K562 (cell line): ENCODE results near the gene HTR1D. TPM values are rescaled to one million over a fixed set of nuclear protein-coding genes. Genes with fewer than 3 reads are reported as not detected.
A peak's percentile ranks its signal among the peaks of the same experiment; 100 is the strongest.

ENCODE experiments used
- ATAC-seq: fragments of 200-7000 bp; cut with Tn5 transposase; 3 replicates; pipeline ENCODE4 v1.9.1; 2020; ENCODE audit warnings: moderate library complexity
- BruUV-seq: library from RNA; stranded (reverse); fragments of 400-500 nt; replicated peaks from 2 replicates; lab custom pipeline; 2021; lab: Mats Ljungman, UMichigan
- CTCF ChIA-PET: fragments of 300-600 bp; formaldehyde crosslinking; extraction: SDS; loops from one replicate; lab custom pipeline; 2021; ENCODE audit warnings: low intra/inter-chr PET ratio; lab: Yijun Ruan, JAX
- POLR2A ChIA-PET: fragments of 300-600, 350-650 bp; sonication (Branson Sonifier 250); formaldehyde crosslinking; extraction: SDS; loops from one replicate; lab custom pipeline; 2021; ENCODE audit warnings: antibody characterized with exemption, inconsistent platforms; lab: Yijun Ruan, JAX
- DNase-seq, 4 experiments: peaks; one replicate each; pipeline versions ENCODE4 v3.0.0 to v3.0.0-alpha.2; 2011 to 2018; ENCODE audit warnings: low spot score in 3 of 4, mixed read lengths in 3 of 4; ENCODE audit errors: extremely low read depth in 1 of 4
- FAIRE-seq: peaks from 2 replicates; lab custom pipeline; 2011; peaks lifted over from hg19 to GRCh38; lab: Jason Lieb, UNC
- H2AFZ ChIP-seq: 2 replicates; pipeline ENCODE4 v1.6.0; 2011; ENCODE audit warnings: low read depth, low read length, control low read depth, inconsistent platforms
- H3K27ac ChIP-seq: fragments of 200-600 bp; 3 replicates; pipeline ENCODE4 v1.8.0; 2011; ENCODE audit warnings: low read depth, mild to moderate bottlenecking, control low read depth, inconsistent platforms, low read length, moderate library complexity, mixed read lengths; ENCODE audit errors: extremely low read depth
- H3K27me3 ChIP-seq, 2 experiments: fragments of 300-600 bp in 1 of 2; 2 replicates in 1 of 2; 3 replicates in 1 of 2; pipeline versions ENCODE4 v1.6.0 to v1.8.0; 2011; ENCODE audit warnings: inconsistent platforms in 2 of 2, low read length in 2 of 2, mild to moderate bottlenecking in 1 of 2, mixed read lengths in 1 of 2, moderate library complexity in 1 of 2; ENCODE audit not compliant: control insufficient read depth in 2 of 2, insufficient read depth in 2 of 2
- H3K36me3 ChIP-seq: fragments of 300-600 bp; 3 replicates; pipeline ENCODE4 v1.8.0; 2011; ENCODE audit warnings: mild to moderate bottlenecking, low read length, inconsistent platforms; ENCODE audit not compliant: control insufficient read depth, insufficient read depth
- H3K4me1 ChIP-seq, 2 experiments: fragments of 200-600 bp in 1 of 2; replicated peaks in 1 of 2; 2 replicates in 1 of 2; 3 replicates in 1 of 2; pipeline versions ENCODE4 v1.5.1 to v1.8.0; 2011; ENCODE audit warnings: inconsistent platforms in 2 of 2, low read length in 2 of 2, mild to moderate bottlenecking in 1 of 2, mixed read lengths in 1 of 2, moderate library complexity in 1 of 2; ENCODE audit not compliant: control insufficient read depth in 2 of 2, insufficient read depth in 2 of 2
- H3K4me2 ChIP-seq: 2 replicates; pipeline ENCODE4 v1.6.1; 2011; ENCODE audit warnings: low read length, control low read depth, inconsistent platforms, mixed read lengths; ENCODE audit not compliant: insufficient read depth
- H3K4me3 ChIP-seq: fragments of 200-600 bp; sonication (generic), shearing (Covaris generic); 2 replicates; pipeline ENCODE4 v1.5.1; 2016; ENCODE audit warnings: control low read depth, inconsistent platforms
- H3K79me2 ChIP-seq: fragments of 200-600 bp; 3 replicates; pipeline ENCODE4 v1.8.0; 2011; ENCODE audit warnings: low read length, inconsistent platforms; ENCODE audit not compliant: control insufficient read depth, insufficient read depth
- H3K9ac ChIP-seq, 2 experiments: 2 replicates each; pipeline versions ENCODE4 v1.6.0 to v1.6.1; 2011; ENCODE audit warnings: low read depth in 2 of 2, low read length in 2 of 2, control low read depth in 1 of 2, inconsistent platforms in 1 of 2, mild to moderate bottlenecking in 1 of 2, mixed read lengths in 1 of 2; ENCODE audit not compliant: insufficient read depth in 1 of 2
- H3K9me1 ChIP-seq: one replicate; pipeline ENCODE4 v1.6.0; 2011; ENCODE audit warnings: inconsistent platforms, mild to moderate bottlenecking, low read length, moderate library complexity; ENCODE audit not compliant: control insufficient read depth, insufficient read depth
- H3K9me3 ChIP-seq: replicated peaks from 2 replicates; pipeline ENCODE4 v1.5.1; 2011; ENCODE audit warnings: low read depth, low read length, inconsistent platforms; ENCODE audit not compliant: control insufficient read depth, insufficient read depth
- H4K20me1 ChIP-seq: replicated peaks from 2 replicates; pipeline ENCODE4 v1.6.1; 2011; ENCODE audit warnings: low read length, inconsistent platforms, mixed read lengths; ENCODE audit not compliant: control insufficient read depth, insufficient read depth
- BCOR ChIP-seq: fragments of 450-650 bp; IDR thresholded peaks from 2 replicates; pipeline ENCODE4 v1.6.1; 2016
- BDP1 ChIP-seq: IDR thresholded peaks from 3 replicates; pipeline ENCODE4 v1.6.1; 2011; ENCODE audit not compliant: insufficient read length, insufficient read depth
- JUND ChIP-seq, 2 experiments: IDR thresholded peaks; 2 replicates in 1 of 2; 3 replicates in 1 of 2; pipeline ENCODE4 v1.6.1; 2011; ENCODE audit warnings: borderline replicate concordance in 2 of 2, low read depth in 2 of 2, low read length in 2 of 2, improper control_type of control experiment in 1 of 2, missing biosample characterization in 1 of 2, missing genetic modification characterization in 1 of 2, missing genetic modification reagents in 1 of 2
- KDM1A ChIP-seq, 2 experiments: fragments of 450-650 bp; IDR thresholded peaks; 2 replicates each; pipeline ENCODE4 v1.6.1; 2016; ENCODE audit warnings: mild to moderate bottlenecking in 2 of 2
- NFXL1 ChIP-seq: fragments of 450-650 bp; formaldehyde crosslinking; IDR thresholded peaks from 2 replicates; pipeline ENCODE4 v1.4.0; 2021; ENCODE audit warnings: mild to moderate bottlenecking
- RBM25 ChIP-seq: fragments of 200-400 bp; formaldehyde crosslinking; IDR thresholded peaks from 2 replicates; pipeline ENCODE4 v1.6.1; 2018; ENCODE audit warnings: low read length, low read depth, moderate library complexity; ENCODE audit not compliant: severe bottlenecking
- SMARCA5 ChIP-seq: fragments of 450-650 bp; IDR thresholded peaks from 2 replicates; pipeline ENCODE4 v1.6.1; 2016
- ZC3H4 ChIP-seq: sonication (generic); formaldehyde crosslinking; IDR thresholded peaks from 2 replicates; pipeline ENCODE4 v1.9.0; 2021; ENCODE audit warnings: missing genetic modification reagents, borderline replicate concordance
- ZKSCAN1 ChIP-seq: fragments of 150-350 bp; IDR thresholded peaks from 2 replicates; pipeline ENCODE4 v1.6.1; 2016; ENCODE audit warnings: low read depth, low read length
- WGBS: fragments of 100-300 bp; shearing (Covaris generic); methylation state at CpG from one replicate; pipeline ENCODE4 v1.1.6; 2016; ENCODE audit warnings: low coverage, mixed read lengths; ENCODE audit not compliant: insufficient coverage; ENCODE audit errors: missing lambda C conversion rate; 5-methylcytosine and 5-hydroxymethylcytosine counted together
- in situ Hi-C: fragments of 300-500 bp; cut with MboI; formaldehyde crosslinking; loops from 4 replicates; pipeline ENCODE4 v1.15.0; 2018; ENCODE audit warnings: inconsistent platforms, mixed read lengths
- intact Hi-C: fragments of 100-400 bp; cut with micrococcal nuclease; formaldehyde crosslinking; loops from 2 replicates; pipeline ENCODE4 v1.14.2; 2022
- polyA plus RNA-seq, 8 experiments: library from polyadenylated mRNA; depleted of rRNA in 4 of 8; stranded (reverse) in 5 of 8; unstranded in 3 of 8; fragments of >200 nt; fragmentation: Nextera tagmentation in 2 of 8; fragmentation: Illumina TruSeq in 1 of 8; extraction: Ambion mirVana in 2 of 8; extraction: Trizol in 1 of 8; gene quantifications; 2 replicates each; pipeline versions ENCODE4 v1.2.1 to v1.2.3, GENCODE V29; 2011 to 2014; ENCODE audit warnings: inconsistent platforms in 1 of 8, missing spikeins in 1 of 8
- total RNA-seq, 7 experiments: library from RNA; depleted of rRNA in 6 of 7; stranded (reverse); fragments of >200 nt in 6 of 7; fragmentation: Illumina TruSeq in 2 of 7; extraction: Trizol in 2 of 7; gene quantifications; 2 replicates each; pipeline versions ENCODE4 v1.2.1 to v1.2.3, GENCODE V29; 2011 to 2021; ENCODE audit warnings: low replicate concordance in 1 of 7
- TF ChIP-seq, protein P1 (sequence below): fragments of 450-650 bp; formaldehyde crosslinking; IDR thresholded peaks from 2 replicates; pipeline ENCODE4 v1.4.0; 2022; ENCODE audit warnings: missing genetic modification characterization
- TF ChIP-seq, protein P2 (sequence below), 2 experiments: fragments of 450-650 bp in 1 of 2; sonication (generic) in 1 of 2; formaldehyde crosslinking in 1 of 2; IDR thresholded peaks in 1 of 2; conservative IDR thresholded peaks in 1 of 2; 2 replicates each; pipeline versions ENCODE4 v1.6.1 to v1.8.1; 2016 to 2023; ENCODE audit warnings: mild to moderate bottlenecking in 2 of 2, moderate library complexity in 2 of 2, inconsistent platforms in 1 of 2, missing genetic modification reagents in 1 of 2

Gene HTR1D
- total and polyA plus RNA-seq, 9 of the 15 experiments (the other 6 are each of a cell fraction or from before 2014, with no cell fraction given): 0.03 to 0.09 (median 0.04) TPM; not detected in 4

DNA sequence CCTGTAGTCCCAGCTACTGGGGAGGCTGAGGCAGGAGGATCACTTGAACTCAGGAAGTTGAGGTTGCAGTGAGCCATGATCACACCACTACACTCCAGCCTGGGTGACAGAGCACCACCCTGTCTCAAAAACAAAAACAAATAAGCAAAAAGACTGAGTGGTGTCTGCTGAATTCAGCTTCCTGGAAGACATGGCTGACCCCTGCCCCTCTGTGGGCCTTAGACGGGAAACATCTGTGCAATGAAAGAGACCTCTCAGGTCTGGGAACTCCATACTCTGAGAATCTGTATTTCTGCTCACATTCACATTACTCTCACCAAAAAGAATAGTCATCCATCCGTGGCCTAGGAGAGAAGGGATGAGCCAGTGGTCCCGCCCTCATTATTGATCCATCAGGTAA lies 2.0 kb downstream of the HTR1D start:
- no peak for ATAC-seq
- CTCF ChIA-PET: no interaction called here
- intact Hi-C loops: loop anchor here (5.0 to 10.0 kb wide), 3 partner anchors 62 to 320 kb away; partner anchors contain the start of gene E2F2
- Histone ChIP-seq H4K20me1 (0 out of 2 replicates have a peak, but pooled peaks cover 9% of the 10 kb centered on the region), H3K79me2 (no peaks in the 10 kb centered on the region), H3K27me3 (peaks cover 30 to 58% of the 10 kb centered on the region in 2 experiments), H3K9me3 (no peaks in the 10 kb centered on the region), H3K4me1 (peaks cover 0 to 13% of the 10 kb centered on the region in 2 experiments; a peak in 4 of 5 replicates), H3K4me2 (no peak overlapping the region), H2AFZ (no peak overlapping the region), H3K27ac (no peak overlapping the region), H3K9ac (no peak overlapping the region), H3K36me3 (no peaks in the 10 kb centered on the region), H3K4me3 (no peak overlapping the region), H3K9me1 (no peaks in the 10 kb centered on the region)
- in situ Hi-C loops: loop anchor here (5.0 to 10.0 kb wide), 2 partner anchors 62 to 320 kb away; partner anchors contain the start of gene E2F2
- peak; percentile 15 for FAIRE-seq
- no peak for TF ChIP-seq NFXL1 (CRISPR knock-in tag)
- BruUV-seq: no TSS peak
- POLR2A ChIA-PET: no interaction called here
- DNase-seq: no peak
- WGBS: 32% methylated on average over 3 of the region's 3 CpGs

DNA sequence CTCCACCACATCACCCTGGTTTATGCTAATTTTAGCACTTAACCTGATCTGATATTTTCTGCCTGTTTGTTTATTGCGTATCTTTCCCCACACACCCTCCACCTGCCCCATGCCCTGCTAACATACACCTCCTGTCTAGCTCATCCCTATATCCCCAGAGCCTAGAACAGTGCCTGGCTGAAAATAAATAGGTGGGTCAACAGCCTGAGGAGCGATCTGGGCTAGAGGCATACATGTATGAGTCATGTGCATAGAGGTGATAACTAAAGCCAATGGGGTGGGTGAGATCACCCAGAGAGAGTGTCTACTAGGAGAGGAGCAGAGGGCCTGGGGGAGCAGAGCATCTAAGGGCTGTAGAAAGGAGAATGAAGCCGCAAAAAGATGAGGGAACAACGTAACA lies 2.7 kb downstream of the HTR1D start:
- WGBS: 33% methylated on average over 4 of the region's 4 CpGs
- Histone ChIP-seq H3K79me2 (no peaks in the 10 kb centered on the region), H3K9ac (no peak overlapping the region), H3K36me3 (no peaks in the 10 kb centered on the region), H3K9me3 (no peaks in the 10 kb centered on the region), H3K9me1 (no peaks in the 10 kb centered on the region), H3K4me2 (no peak overlapping the region), H3K27ac (no peak overlapping the region), H3K4me3 (no peak overlapping the region), H4K20me1 (0 out of 2 replicates have a peak, but pooled peaks cover 9% of the 10 kb centered on the region), H2AFZ (no peak overlapping the region), H3K4me1 (peaks cover 0 to 13% of the 10 kb centered on the region in 2 experiments; a peak in 4 of 5 replicates), H3K27me3 (peaks cover 27 to 53% of the 10 kb centered on the region in 2 experiments)
- FAIRE-seq (peak; percentile 57), ATAC-seq (no peak), DNase-seq (peak in 2 of 4 experiments; percentile 25 to 43)
- ChIA-PET POLR2A (interaction anchor here (1.1 kb wide), 1 partner anchor 125 kb away, joined by 5 read pairs; no protein-coding TSS in a partner anchor), CTCF (no interaction called here)
- in situ Hi-C loops (loop anchor here (5.0 to 10.0 kb wide), 2 partner anchors 63 to 320 kb away; partner anchors contain the start of gene E2F2), intact Hi-C loops (loop anchor here (5.0 to 10.0 kb wide), 3 partner anchors 63 to 320 kb away; partner anchors contain the start of gene E2F2)
- 0 out of 4 replicates have a peak, but pooled peaks of 1 of the 2 experiments have one; percentile 6 for TF ChIP-seq KDM1A (IDR thresholded peaks at IDR 0.05)
- TF ChIP-seq ZKSCAN1: no peak
- peak; percentile 65; the same call in 1 of the 2 replicates for TF ChIP-seq SMARCA5
- TF ChIP-seq ZC3H4: 0 out of 2 replicates have a peak, but pooled peaks have one; percentile 36
- TF ChIP-seq RBM25: peak; percentile 57
- TF ChIP-seq BDP1: no peak
- TF ChIP-seq JUND (IDR thresholded peaks at IDR 0.05; ENCODE audit: borderline replicate concordance, low read depth, low read length): peak; percentile 56; the same call in 1 of the 2 replicates
- peak; percentile 15; the same call in 1 of the 3 replicates for TF ChIP-seq JUND (tag; IDR thresholded peaks at IDR 0.05; ENCODE audit: borderline replicate concordance, low read depth, low read length)
- TF ChIP-seq, protein P1, sequence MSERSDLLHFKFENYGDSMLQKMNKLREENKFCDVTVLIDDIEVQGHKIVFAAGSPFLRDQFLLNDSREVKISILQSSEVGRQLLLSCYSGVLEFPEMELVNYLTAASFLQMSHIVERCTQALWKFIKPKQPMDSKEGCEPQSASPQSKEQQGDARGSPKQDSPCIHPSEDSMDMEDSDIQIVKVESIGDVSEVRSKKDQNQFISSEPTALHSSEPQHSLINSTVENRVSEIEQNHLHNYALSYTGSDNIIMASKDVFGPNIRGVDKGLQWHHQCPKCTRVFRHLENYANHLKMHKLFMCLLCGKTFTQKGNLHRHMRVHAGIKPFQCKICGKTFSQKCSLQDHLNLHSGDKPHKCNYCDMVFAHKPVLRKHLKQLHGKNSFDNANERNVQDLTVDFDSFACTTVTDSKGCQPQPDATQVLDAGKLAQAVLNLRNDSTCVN (CRISPR knock-in tag): no peak
- TF ChIP-seq BCOR: peak; percentile 73
- TF ChIP-seq, protein P2, sequence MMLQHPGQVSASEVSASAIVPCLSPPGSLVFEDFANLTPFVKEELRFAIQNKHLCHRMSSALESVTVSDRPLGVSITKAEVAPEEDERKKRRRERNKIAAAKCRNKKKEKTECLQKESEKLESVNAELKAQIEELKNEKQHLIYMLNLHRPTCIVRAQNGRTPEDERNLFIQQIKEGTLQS (IDR thresholded peaks at IDR 0.05): peak; percentile 66
- TF ChIP-seq, protein P2 (CRISPR knock-in tag; conservative IDR thresholded peaks at IDR 0.05): no peak
- BruUV-seq: no TSS peak
